T47D (cell line): ENCODE measurements around the gene SLC44A5.
"Not testable (repeated sequence)": the region's sequence is repeated elsewhere in the genome, so short reads cannot be mapped to it uniquely, and the experiment has no call there.

Experiments used
- DNase-seq, 2 experiments: peaks; one replicate each; pipeline versions ENCODE4 v3.0.0 to v3.0.0-alpha.2; 2011 to 2012; ENCODE audit warnings: low read depth in 1 of 2, low spot score in 1 of 2
- JUND ChIP-seq: IDR thresholded peaks from 2 replicates; pipeline ENCODE4 v1.6.1; 2012; ENCODE audit warnings: low read depth
- in situ Hi-C: cut with HindIII; loops from 2 replicates; pipeline ENCODE4 v1.10.0; 2016; ENCODE audit warnings: low sequenced_read_pairs, low pct_unique_long_range_greater_than_20kb

SLC44A5 gene

GRCh38 chr1:75245239-75245638, 365.7 kb downstream of the SLC44A5 start:
- no peak for TF ChIP-seq JUND
- in situ Hi-C loops = no loop called here
- DNase-seq = no peak

GRCh38 chr1:75243124-75243523, 367.8 kb downstream of the SLC44A5 start:
- no peak for TF ChIP-seq JUND
- DNase-seq = no peak
- in situ Hi-C loops = no loop called here

DNA sequence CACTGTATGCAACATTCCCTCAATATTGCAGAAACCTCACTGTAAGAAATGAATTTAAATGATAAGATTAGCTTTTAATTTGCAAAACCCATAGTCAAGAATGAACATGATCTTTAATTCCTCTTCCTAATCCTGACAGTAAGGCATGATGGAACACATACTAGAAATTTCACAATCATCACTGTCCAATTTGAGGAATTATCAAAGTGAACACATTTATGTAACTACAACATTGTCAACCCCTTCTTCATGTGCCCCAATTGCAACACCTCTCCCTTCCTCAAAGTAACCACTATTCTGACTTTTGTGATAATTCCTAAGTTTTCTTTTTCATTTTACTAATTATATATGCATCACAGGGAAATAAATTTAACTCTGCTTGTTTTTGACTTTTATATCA, 373.6 kb downstream of the SLC44A5 start:
- no peak for TF ChIP-seq JUND
- DNase-seq = no peak
- in situ Hi-C loops = no loop called here

DNA sequence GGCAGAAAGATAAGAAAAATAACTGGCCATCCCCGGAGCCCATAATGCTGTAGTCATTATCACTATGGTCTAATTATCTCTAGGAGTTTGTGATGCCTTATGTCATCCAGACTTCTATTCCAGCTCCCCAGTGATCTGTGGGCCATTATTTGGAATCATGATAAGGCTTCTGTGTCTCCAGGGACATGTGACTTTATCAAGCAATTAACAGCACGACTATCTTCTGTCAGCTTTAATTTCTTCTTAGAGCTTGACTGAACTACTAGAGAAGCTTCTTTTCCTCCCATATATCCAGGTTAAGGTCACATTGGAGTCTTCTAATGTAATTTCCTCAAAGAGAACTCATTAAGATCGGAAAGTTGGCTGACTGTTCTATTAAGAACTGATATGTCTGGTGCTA, 376.4 kb downstream of the SLC44A5 start:
- in situ Hi-C loops = no loop called here
- no peak for DNase-seq
- TF ChIP-seq JUND = no peak

DNA sequence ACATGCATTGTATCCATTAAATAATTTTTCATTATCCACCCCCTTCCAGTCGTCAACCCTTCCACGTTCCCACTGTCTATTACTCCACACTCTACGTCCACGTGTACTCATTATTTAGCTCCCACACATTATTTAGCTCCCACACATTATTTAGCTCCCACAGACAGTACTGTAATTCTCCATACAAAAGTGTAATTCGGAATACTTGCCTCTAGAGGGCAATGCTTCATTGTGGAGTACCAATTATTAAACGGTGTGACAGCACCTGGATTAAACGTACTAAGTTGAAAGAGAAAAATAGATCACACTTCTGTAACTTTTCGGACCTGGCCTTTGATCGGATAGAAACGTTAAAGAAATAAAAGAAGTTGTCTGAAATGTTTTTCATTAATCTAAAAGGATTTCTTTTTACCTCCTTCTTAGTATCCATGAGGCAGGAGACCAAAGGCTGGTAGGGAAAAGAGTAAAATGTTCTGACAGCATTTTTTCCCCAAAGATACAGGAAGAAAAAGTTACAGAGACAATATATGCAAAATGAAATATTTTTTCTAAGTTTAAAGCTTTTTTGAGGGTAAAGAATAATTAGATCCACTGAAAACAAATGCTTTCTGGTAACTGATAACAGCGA, 377.5 kb downstream of the SLC44A5 start:
- TF ChIP-seq JUND = no peak
- peak; percentile 1 to 60 for DNase-seq
- in situ Hi-C loops = no loop called here

GRCh38 chr1:75220072-75220471, 390.8 kb downstream of the SLC44A5 start:
- no peak for TF ChIP-seq JUND

GRCh38 chr1:75214017-75214416, 396.9 kb downstream of the SLC44A5 start:
- in situ Hi-C loops = no loop called here
- no peak for TF ChIP-seq JUND
- no peak for DNase-seq

More at GRCh38 chr1:75220072-75220471, 390.8 kb downstream of the SLC44A5 start:
- in situ Hi-C loops = no loop called here
- no peak for DNase-seq

DNA sequence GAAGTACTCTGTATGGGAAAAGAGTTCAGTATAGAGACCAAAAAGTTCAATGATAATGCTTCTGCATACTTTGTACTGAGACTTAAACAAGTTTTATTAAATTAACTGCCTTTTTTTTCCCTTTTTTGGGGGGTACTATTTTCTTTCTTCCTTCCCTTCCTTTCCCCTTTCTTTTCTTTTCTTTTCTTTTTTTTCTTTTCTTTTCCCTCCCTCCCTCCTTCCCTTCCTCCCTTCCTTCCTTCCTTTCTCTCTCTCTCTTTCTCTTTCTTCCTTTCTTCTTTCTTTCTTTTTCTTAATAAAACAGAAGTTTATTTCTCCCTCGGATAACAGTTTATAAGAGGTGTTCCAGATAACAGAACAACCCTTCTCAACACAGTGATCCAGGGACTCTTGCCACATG, 399.3 kb downstream of the SLC44A5 start:
- no peak for TF ChIP-seq JUND
- DNase-seq = no peak
- in situ Hi-C loops = no loop called here

DNA sequence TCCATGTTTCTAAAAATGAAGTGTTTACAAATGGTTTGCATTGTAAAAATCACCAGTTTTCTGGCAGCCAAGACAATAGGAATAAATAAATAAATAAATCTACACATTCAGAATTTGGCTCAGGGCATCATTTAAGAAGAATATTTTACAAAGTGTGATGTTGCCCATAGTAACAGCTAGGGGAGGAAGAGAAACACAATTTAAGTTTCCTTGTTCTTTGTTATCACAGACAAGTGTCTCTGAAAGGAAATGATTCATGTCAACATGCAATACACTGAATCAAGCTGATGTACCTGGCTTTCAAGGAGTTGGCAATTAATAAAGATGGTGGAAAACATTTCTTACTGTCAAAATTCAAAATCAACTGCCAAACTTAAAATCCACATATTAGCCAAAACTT, 402.1 kb downstream of the SLC44A5 start:
- no peak for TF ChIP-seq JUND
- in situ Hi-C loops = no loop called here
- no peak for DNase-seq

DNA sequence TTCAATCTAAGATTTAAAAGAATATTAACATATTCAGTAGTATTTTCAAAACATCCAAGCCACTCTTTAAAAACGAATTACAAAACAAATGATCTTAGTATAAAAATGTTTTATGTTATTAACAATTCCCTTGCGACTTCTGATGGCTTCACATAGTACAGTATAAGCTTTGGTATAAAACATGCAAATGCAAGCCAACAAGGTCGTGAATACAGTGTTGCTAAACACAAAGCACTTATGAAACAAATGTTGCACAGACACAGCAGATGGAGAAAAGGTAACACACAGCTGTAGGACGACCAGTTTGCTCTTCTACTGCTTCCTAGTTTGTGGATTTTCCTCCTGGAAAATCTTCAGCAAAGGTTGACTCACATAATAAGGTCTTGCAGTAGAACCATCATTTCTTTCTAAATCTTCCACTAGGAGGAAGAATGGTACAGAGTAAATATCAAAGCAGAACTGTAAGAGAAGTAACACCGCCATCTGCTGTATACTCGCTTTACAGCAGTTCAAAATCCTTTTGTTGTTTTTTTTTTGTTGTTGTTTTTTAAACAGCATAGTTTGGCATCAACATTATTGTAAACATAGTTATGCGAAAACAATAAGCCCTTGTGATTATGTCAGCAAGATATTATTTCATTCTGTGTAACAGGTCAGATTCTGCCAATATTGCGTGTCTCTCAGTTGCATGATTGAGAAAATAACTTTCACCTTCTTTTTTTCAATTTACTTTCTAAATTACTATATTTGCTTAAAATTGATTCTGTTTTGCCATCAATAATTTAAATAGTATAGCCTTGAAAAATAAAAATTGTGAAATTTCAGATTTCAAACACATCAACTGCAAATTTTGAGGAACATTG, 407.3 kb downstream of the SLC44A5 start:
- in situ Hi-C loops = no loop called here
- TF ChIP-seq JUND = no peak

GRCh38 chr1:75202751-75203150, 408.2 kb downstream of the SLC44A5 start:
- no peak for DNase-seq
- no peak for TF ChIP-seq JUND
- in situ Hi-C loops = no loop called here

More for the DNA sequence above, 407.3 kb downstream of the SLC44A5 start:
- DNase-seq = peak; percentile 9 to 53

DNA sequence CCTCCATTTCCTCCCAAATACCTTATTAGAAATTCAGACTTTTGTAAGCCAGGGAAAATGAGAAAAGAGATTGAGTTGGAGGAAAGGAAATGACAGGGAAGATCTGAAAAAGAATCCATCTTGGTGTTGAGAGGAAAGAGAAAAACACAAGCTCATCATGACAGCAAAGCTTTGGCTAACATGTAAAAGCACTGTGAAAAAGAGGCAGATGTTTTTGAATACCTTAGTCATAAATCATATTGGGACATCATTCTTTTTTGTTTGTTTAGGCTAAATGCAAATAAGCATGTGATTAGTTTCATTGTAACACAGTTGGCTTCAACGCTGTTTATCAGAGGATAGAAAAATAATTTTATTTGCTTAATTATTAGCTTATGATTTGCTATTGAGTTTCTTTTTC, 412.2 kb downstream of the SLC44A5 start:
- DNase-seq = no peak
- TF ChIP-seq JUND = no peak
- in situ Hi-C loops = no loop called here

DNA sequence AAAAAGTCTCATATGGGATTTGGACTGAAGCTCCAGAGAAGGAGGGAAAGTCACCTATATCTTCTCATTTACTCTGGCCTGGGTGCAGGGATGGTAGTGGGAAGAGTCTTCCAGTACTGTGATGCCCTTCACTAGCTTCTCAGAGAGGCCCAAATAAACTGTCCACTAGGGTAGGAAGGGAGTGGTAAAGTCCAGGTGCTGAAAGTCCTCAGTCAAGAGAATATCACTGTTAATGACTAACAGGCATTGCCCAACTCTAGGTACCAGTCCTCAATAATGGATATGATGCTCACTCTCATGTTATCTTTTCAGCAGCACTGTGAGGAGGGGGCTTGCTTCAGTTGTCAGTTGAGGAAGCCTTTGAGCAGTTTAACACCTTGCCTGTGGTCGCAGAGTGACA, 412.8 kb downstream of the SLC44A5 start:
- in situ Hi-C loops = no loop called here
- no peak for DNase-seq
- no peak for TF ChIP-seq JUND

- no peak for TF ChIP-seq JUND
- in situ Hi-C loops = no loop called here
- no peak for DNase-seq
Measured at GRCh38 chr1:75188892-75189291, 422.0 kb downstream of the SLC44A5 start.

DNA sequence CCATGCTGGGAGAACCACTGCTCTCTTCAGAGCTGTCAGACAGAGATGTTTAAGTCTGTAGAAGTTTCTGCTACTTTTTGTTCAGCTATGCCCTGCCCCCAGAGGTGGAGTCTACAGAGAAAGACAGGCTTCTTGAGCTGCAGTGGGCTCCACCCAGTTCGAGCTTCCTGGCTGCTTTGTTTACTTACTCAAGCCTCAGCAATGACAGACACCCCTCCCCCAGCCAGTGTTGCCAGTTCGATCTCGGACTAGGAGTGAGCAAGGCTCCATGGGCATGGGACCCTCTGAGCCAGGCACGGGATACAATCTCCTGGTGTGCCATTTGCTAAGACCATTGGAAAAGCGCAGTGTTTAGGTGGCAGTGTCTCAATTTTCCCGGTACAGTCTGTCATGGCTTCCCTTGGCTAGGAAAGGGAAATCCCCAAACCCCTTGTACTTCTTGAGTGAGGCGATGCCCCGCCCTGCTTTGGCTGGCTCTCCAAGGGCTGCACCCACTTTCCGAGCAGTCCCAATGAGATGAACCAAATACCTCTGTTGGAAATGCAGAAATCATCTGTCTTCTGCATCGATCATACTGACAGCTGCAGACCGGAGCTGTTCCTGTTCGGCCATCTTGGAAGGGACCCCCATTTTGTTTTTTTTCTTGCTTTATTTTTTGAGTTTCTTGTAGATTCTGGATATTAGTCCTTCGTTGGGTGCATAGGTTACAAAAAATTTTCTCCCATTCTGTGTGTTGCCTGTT, 429.5 kb downstream of the SLC44A5 start:
- in situ Hi-C loops = not testable (repeated sequence)
- peak in 1 of 2 experiments; percentile 8 for DNase-seq
